AG04450 (cell line): ENCODE data around the gene ST14. TPM values are rescaled to one million over a fixed set of nuclear protein-coding genes. Genes with fewer than 3 reads are reported as not detected.

ENCODE experiments used
- CTCF ChIA-PET: fragments of 300-600, 350-600 bp; formaldehyde crosslinking; extraction: SDS; loops from one replicate; lab custom pipeline; 2022; ENCODE audit warnings: antibody characterized with exemption, inconsistent platforms; lab: Charles Lee
- POLR2A ChIA-PET: fragments of 350-600 bp; formaldehyde crosslinking; extraction: SDS; loops from one replicate; lab custom pipeline; 2021; ENCODE audit warnings: antibody characterized with exemption, inconsistent platforms; lab: Yijun Ruan, JAX
- DNase-seq: peaks from one replicate; pipeline ENCODE4 v3.0.0-alpha.2; 2011; ENCODE audit warnings: low read depth, low spot score
- H3K27ac ChIP-seq: one replicate; pipeline ENCODE4 v1.5.1; 2012; ENCODE audit warnings: low read depth, low read length, control low read depth
- H3K27me3 ChIP-seq: one replicate; pipeline ENCODE4 v1.6.0; 2012; ENCODE audit warnings: low read length; ENCODE audit not compliant: control insufficient read depth, insufficient read depth
- H3K4me3 ChIP-seq: 2 replicates; pipeline ENCODE4 v1.5.1; 2011; ENCODE audit warnings: mild to moderate bottlenecking, low read depth, low read length, control low read depth
- H3K9me3 ChIP-seq: 2 replicates; pipeline ENCODE4 v1.5.1; 2012; ENCODE audit warnings: low read length; ENCODE audit not compliant: control insufficient read depth, insufficient read depth
- polyA plus RNA-seq: library from polyadenylated mRNA; depleted of rRNA; stranded (reverse); fragments of >200 nt; gene quantifications from 2 replicates; pipeline ENCODE4 v1.2.3, GENCODE V29; 2011
- TF ChIP-seq, protein P1 (sequence below): IDR thresholded peaks from 2 replicates; pipeline ENCODE4 v1.5.1; 2011; ENCODE audit warnings: low read depth, low read length, control low read depth, inconsistent platforms

The ST14 gene
- polyA plus RNA-seq, 1 experiment, result not detected

DNA sequence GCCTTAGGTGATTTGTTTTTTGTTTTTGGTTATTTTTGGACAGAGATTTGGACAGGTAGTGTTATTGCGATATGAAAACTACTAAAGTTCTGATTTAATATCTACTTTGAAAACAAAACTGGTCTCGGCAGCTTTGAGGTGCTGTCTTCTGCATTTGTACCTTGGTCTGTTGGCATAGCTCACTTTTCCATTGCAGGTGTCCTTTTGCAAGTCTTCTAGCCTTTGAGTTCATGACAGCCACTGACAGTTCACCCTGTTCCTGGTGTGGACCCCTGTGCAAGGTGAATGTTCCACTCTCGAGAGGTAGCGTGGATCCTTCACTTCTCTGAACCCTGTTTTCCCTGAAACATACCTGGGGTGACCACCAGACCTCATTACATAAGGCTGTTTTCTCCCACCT, 44.9 kb upstream of the ST14 start:
- TF ChIP-seq, protein P1, sequence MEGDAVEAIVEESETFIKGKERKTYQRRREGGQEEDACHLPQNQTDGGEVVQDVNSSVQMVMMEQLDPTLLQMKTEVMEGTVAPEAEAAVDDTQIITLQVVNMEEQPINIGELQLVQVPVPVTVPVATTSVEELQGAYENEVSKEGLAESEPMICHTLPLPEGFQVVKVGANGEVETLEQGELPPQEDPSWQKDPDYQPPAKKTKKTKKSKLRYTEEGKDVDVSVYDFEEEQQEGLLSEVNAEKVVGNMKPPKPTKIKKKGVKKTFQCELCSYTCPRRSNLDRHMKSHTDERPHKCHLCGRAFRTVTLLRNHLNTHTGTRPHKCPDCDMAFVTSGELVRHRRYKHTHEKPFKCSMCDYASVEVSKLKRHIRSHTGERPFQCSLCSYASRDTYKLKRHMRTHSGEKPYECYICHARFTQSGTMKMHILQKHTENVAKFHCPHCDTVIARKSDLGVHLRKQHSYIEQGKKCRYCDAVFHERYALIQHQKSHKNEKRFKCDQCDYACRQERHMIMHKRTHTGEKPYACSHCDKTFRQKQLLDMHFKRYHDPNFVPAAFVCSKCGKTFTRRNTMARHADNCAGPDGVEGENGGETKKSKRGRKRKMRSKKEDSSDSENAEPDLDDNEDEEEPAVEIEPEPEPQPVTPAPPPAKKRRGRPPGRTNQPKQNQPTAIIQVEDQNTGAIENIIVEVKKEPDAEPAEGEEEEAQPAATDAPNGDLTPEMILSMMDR, result no peak
- H3K9me3 ChIP-seq, result no peaks in the 10 kb centered on the region
- ChIA-PET CTCF (interaction anchor here (0.6 to 10.1 kb wide), 4 partner anchors 9 to 192 kb away, joined by 3 to 96 read pairs (median 3); no protein-coding TSS in a partner anchor), POLR2A (no interaction called here)
- H3K4me3 ChIP-seq, result no peak overlapping the region
- peaks cover 2% of the 10 kb centered on the region for H3K27me3 ChIP-seq
- H3K27ac ChIP-seq, result no peak overlapping the region
- DNase-seq, result no peak

DNA sequence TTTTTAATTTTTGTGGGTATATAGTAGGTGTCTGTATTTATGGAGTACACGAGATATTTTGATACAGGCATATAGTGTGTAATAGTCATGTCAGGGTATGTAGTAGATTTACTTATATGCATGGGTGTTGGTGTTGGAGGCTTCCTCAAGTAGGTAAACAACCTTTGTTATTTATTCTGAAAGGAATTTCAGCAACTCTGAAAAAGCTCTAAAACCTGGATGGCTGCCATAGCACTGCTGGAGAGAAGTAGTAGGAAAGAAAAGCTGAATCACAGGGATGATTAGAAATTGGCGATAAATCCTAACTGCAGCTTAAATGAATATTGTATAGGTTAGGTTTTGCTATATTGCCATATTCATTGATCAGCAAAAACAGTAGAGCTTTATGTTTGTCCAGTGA, 44.4 kb upstream of the ST14 start:
- no peak overlapping the region for H3K27ac ChIP-seq
- TF ChIP-seq, protein P1, result no peak
- POLR2A ChIA-PET, result no interaction called here
- CTCF ChIA-PET, result interaction anchor here (0.7 to 10.1 kb wide), 5 partner anchors 9 to 192 kb away, joined by 3 to 96 read pairs (median 3); no protein-coding TSS in a partner anchor
- H3K4me3 ChIP-seq, result no peak overlapping the region
- DNase-seq, result peak; percentile 10
- H3K27me3 ChIP-seq, result peaks cover 2% of the 10 kb centered on the region
- H3K9me3 ChIP-seq, result no peaks in the 10 kb centered on the region

DNA sequence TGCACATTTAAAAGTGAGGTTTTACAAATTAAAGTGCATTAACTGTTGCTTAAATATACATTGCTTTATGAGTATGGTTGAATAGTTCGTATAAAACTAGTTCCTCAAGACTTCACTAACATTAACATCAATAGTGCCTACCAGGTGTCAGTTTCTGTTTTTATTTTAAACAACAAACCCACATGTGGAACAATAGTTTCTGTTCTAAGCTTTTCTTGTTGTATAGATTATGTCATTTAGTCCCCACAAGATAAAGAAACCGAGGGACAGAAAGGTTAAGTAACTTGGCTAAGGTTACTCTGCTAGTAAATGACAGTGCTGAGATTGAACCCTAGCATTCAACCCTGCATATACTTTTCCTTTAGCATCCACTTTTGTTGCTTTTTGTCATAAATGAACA, 41.4 kb upstream of the ST14 start:
- ChIA-PET CTCF (interaction anchor here (0.7 to 10.1 kb wide), 3 partner anchors 15 to 192 kb away, joined by 3 to 96 read pairs (median 5); no protein-coding TSS in a partner anchor), POLR2A (no interaction called here)
- no peak for DNase-seq
- no peaks in the 10 kb centered on the region for H3K9me3 ChIP-seq
- TF ChIP-seq, protein P1, result no peak
- no peak overlapping the region for H3K27ac ChIP-seq
- no peaks in the 10 kb centered on the region for H3K27me3 ChIP-seq
- H3K4me3 ChIP-seq, result no peak overlapping the region

DNA sequence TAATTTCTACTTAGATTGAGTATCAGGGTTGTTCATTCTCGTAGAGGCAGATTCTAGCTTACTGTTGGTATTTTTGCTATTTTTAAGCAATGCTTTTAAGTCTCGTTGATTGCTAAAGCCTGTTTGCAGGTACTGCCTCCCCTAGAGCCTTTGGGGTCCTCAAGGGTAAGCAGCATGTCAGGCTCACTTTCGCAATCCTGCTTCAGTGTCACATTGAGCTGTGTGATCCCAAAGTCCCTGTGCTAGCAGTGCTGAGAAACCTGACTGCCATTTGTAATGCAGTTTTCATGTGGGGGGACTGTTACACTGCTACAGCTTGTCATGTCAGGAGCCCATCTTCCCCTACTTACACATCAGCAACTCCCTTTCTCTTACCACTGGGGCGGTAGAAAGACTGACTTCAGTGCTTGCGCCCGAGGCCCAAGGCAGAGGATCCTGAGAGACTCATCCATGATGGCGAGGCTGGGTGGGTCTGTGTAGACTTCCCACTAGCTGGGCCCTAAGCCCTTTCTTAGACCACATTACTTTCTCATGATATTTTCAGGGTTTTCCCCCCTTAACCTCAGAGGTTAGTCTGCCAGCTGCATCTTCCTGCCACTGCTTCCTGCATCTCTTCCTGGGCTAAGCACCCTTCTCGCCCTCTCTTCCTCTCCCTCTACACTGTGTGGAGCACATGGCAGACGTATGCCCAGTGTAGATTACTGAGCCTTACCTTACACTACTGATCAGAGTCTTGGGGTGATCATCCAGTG, 40.8 kb upstream of the ST14 start:
- no peaks in the 10 kb centered on the region for H3K9me3 ChIP-seq
- TF ChIP-seq, protein P1, result no peak
- H3K27ac ChIP-seq, result no peak overlapping the region
- CTCF ChIA-PET, result interaction anchor here (0.7 to 10.1 kb wide), 4 partner anchors 14 to 196 kb away, joined by 3 to 96 read pairs (median 4); no protein-coding TSS in a partner anchor
- H3K27me3 ChIP-seq, result no peaks in the 10 kb centered on the region
- no peak for DNase-seq
- H3K4me3 ChIP-seq, result no peak overlapping the region
- POLR2A ChIA-PET, result no interaction called here

DNA sequence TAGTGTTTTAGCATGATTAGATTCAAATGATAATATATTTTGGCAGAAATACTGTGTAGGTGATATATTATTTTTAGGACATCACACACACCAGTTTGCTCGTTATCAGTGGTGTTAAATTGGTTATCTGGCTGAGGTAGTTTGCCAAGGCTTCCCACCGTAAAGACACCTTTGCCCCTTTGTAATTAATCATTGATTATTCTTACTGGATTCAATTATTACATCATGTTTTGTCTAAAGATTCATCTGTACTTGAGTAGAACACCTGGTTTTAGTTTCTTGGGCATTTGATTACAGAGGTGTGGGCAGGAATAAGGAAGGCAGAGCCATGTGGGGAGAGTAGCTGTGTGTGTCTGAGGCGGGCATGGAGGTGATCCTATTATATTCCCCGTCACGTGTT, 39.5 kb upstream of the ST14 start:
- DNase-seq, result no peak
- ChIA-PET POLR2A (no interaction called here), CTCF (interaction anchor here (0.8 to 10.1 kb wide), 2 partner anchors 13 to 116 kb away, joined by 3 to 96 read pairs; no protein-coding TSS in a partner anchor)
- Histone ChIP-seq H3K27ac (no peak overlapping the region), H3K4me3 (no peak overlapping the region), H3K27me3 (no peaks in the 10 kb centered on the region), H3K9me3 (no peaks in the 10 kb centered on the region)
- TF ChIP-seq, protein P1, result no peak
